HepG2 (cell line): Measurements from ENCODE around the gene FAM149A. TPM values are rescaled to one million over a fixed set of nuclear protein-coding genes. Genes with fewer than 3 reads are reported as not detected.

Experiments used
- ATAC-seq: fragments of 200-7000 bp; cut with Tn5 transposase; 3 replicates; pipeline ENCODE4 v1.9.1; 2020; ENCODE audit warnings: mild to moderate bottlenecking, moderate library complexity
- BruUV-seq: library from RNA; stranded (reverse); fragments of 400-500 nt; replicated peaks from 2 replicates; lab custom pipeline; 2021; lab: Mats Ljungman, UMichigan
- CTCF ChIA-PET: fragments of 300-600 bp; formaldehyde crosslinking; extraction: SDS; loops from one replicate; lab custom pipeline; 2021; ENCODE audit warnings: low total read pairs, inconsistent platforms, low intra/inter-chr PET ratio; lab: Yijun Ruan, JAX
- POLR2A ChIA-PET: fragments of 350-600 bp; sonication (Branson Sonifier 250); formaldehyde crosslinking; loops from one replicate; lab custom pipeline; 2020; ENCODE audit warnings: antibody characterized with exemption, inconsistent platforms; lab: Yijun Ruan, JAX
- DNase-seq: peaks from one replicate; pipeline ENCODE4 v3.0.0-alpha.2; 2015; ENCODE audit warnings: low spot score
- FAIRE-seq: peaks from 3 replicates; lab custom pipeline; 2011; peaks lifted over from hg19 to GRCh38; lab: Jason Lieb, UNC
- H2AFZ ChIP-seq: one replicate; pipeline ENCODE4 v1.6.1; 2011; ENCODE audit warnings: low read length, inconsistent platforms
- H3K27ac ChIP-seq: fragments of 300-600 bp; 3 replicates; pipeline ENCODE4 v1.8.0; 2011; ENCODE audit warnings: mixed run types, mild to moderate bottlenecking, mixed read lengths, low read length, inconsistent platforms; ENCODE audit not compliant: insufficient read depth; ENCODE audit errors: extremely low read length
- H3K27me3 ChIP-seq, 2 experiments: fragments of 200-600 bp in 1 of 2; 2 replicates in 1 of 2; 3 replicates in 1 of 2; pipeline versions ENCODE4 v1.6.0 to v1.8.0; 2011; ENCODE audit warnings: low read length in 2 of 2, mild to moderate bottlenecking in 2 of 2, moderate library complexity in 2 of 2, inconsistent platforms in 1 of 2; ENCODE audit not compliant: insufficient read depth in 2 of 2, control insufficient read depth in 1 of 2
- H3K36me3 ChIP-seq, 2 experiments: fragments of 200-600 bp in 1 of 2; replicated peaks in 1 of 2; 2 replicates in 1 of 2; 3 replicates in 1 of 2; pipeline versions ENCODE4 v1.5.1 to v1.8.0; 2011; ENCODE audit warnings: low read length in 2 of 2, inconsistent platforms in 1 of 2; ENCODE audit not compliant: insufficient read depth in 2 of 2, control insufficient read depth in 1 of 2
- H3K4me1 ChIP-seq: 2 replicates; pipeline ENCODE4 v1.5.1; 2012; ENCODE audit warnings: low read length, inconsistent platforms; ENCODE audit not compliant: insufficient read depth
- H3K4me2 ChIP-seq: 2 replicates; pipeline ENCODE4 v1.6.0; 2011; ENCODE audit warnings: low read depth, low read length, inconsistent platforms
- H3K4me3 ChIP-seq, 3 experiments: fragments of 200-600 bp in 1 of 3; sonication (generic), shearing (Covaris generic) in 1 of 3; replicated peaks in 1 of 3; 2 replicates each; pipeline ENCODE4 v1.5.1; 2011 to 2016; ENCODE audit warnings: low read length in 3 of 3, inconsistent platforms in 2 of 3, low read depth in 2 of 3, mild to moderate bottlenecking in 2 of 3, control low read depth in 1 of 3, mixed read lengths in 1 of 3; ENCODE audit not compliant: insufficient read depth in 1 of 3
- H3K79me2 ChIP-seq: one replicate; pipeline ENCODE4 v1.6.1; 2011; ENCODE audit warnings: low read length, inconsistent platforms; ENCODE audit not compliant: insufficient read depth
- H3K9ac ChIP-seq: 2 replicates; pipeline ENCODE4 v1.6.0; 2011; ENCODE audit warnings: mild to moderate bottlenecking, low read depth, low read length, inconsistent platforms; ENCODE audit not compliant: insufficient read depth
- H3K9me3 ChIP-seq: 2 replicates; pipeline ENCODE4 v1.5.1; 2012; ENCODE audit warnings: mild to moderate bottlenecking, low read length
- H4K20me1 ChIP-seq: 2 replicates; pipeline ENCODE4 v1.6.0; 2011; ENCODE audit warnings: inconsistent platforms, mild to moderate bottlenecking, low read length, moderate library complexity; ENCODE audit not compliant: insufficient read depth
- ATF7-NPFF ChIP-seq: sonication (generic); formaldehyde crosslinking; IDR thresholded peaks from 2 replicates; pipeline ENCODE4 v1.8.1; 2023; ENCODE audit warnings: mild to moderate bottlenecking, low read depth, missing genetic modification reagents, moderate library complexity
- BORCS8-MEF2B ChIP-seq: sonication (generic); formaldehyde crosslinking; IDR thresholded peaks from 2 replicates; pipeline ENCODE4 v1.8.0; 2022; ENCODE audit warnings: mild to moderate bottlenecking, missing genetic modification reagents
- FOSL1 ChIP-seq: sonication (generic); formaldehyde crosslinking; IDR thresholded peaks from 2 replicates; pipeline ENCODE4 v1.9.0; 2021; ENCODE audit warnings: missing genetic modification reagents, borderline replicate concordance
- KAT8 ChIP-seq: IDR thresholded peaks from 2 replicates; pipeline ENCODE4 v1.6.1; 2016; ENCODE audit warnings: missing genetic modification reagents, missing compliant biosample characterization
- NCOA2 ChIP-seq: sonication (generic); formaldehyde crosslinking; IDR thresholded peaks from 2 replicates; pipeline ENCODE4 v1.8.0; 2022; ENCODE audit warnings: inconsistent platforms
- NR2C2 ChIP-seq: sonication (generic); formaldehyde crosslinking; IDR thresholded peaks from 2 replicates; pipeline ENCODE4 v1.4.0; 2020; ENCODE audit warnings: missing genetic modification reagents, mild to moderate bottlenecking, moderate library complexity, borderline replicate concordance
- POLR2AphosphoS5 ChIP-seq: IDR thresholded peaks from 2 replicates; pipeline ENCODE4 v1.6.1; 2012; ENCODE audit warnings: low read depth, low read length
- SIX1 ChIP-seq: sonication (generic); formaldehyde crosslinking; IDR thresholded peaks from 2 replicates; pipeline ENCODE4 v1.4.0; 2020; ENCODE audit warnings: missing genetic modification reagents, borderline replicate concordance
- TBX2 ChIP-seq: sonication (generic); formaldehyde crosslinking; IDR thresholded peaks from 2 replicates; pipeline ENCODE4 v1.5.0; 2020; ENCODE audit warnings: missing genetic modification reagents, mild to moderate bottlenecking, borderline replicate concordance
- ZNF12 ChIP-seq: sonication (generic); formaldehyde crosslinking; IDR thresholded peaks from 2 replicates; pipeline ENCODE4 v1.5.0; 2020; ENCODE audit warnings: missing genetic modification reagents
- ZNF207 ChIP-seq: fragments of 450-650 bp; IDR thresholded peaks from 2 replicates; pipeline ENCODE4 v1.6.1; 2016; ENCODE audit warnings: antibody characterized with exemption, borderline replicate concordance
- ZNF30 ChIP-seq: sonication (generic); formaldehyde crosslinking; IDR thresholded peaks from 2 replicates; pipeline ENCODE4 v1.5.0; 2020; ENCODE audit warnings: mild to moderate bottlenecking, missing genetic modification reagents
- ZNF564 ChIP-seq: sonication (generic); formaldehyde crosslinking; IDR thresholded peaks from 2 replicates; pipeline ENCODE4 v1.8.1; 2023; ENCODE audit warnings: mild to moderate bottlenecking, missing genetic modification reagents
- ZNF598 ChIP-seq: sonication (generic); formaldehyde crosslinking; IDR thresholded peaks from 2 replicates; pipeline ENCODE4 v1.5.1; 2020; ENCODE audit warnings: mild to moderate bottlenecking, missing genetic modification reagents, borderline replicate concordance
- ZNF652 ChIP-seq: IDR thresholded peaks from 2 replicates; pipeline ENCODE4 v1.6.1; 2016; ENCODE audit warnings: low read depth, borderline replicate concordance
- ZNF724P ChIP-seq: sonication (generic); formaldehyde crosslinking; IDR thresholded peaks from 2 replicates; pipeline ENCODE4 v1.8.0; 2022; ENCODE audit warnings: missing genetic modification reagents, borderline replicate concordance
- in situ Hi-C: cut with HindIII; loops from 2 replicates; pipeline ENCODE4 v1.10.0; 2017; ENCODE audit warnings: low pct_unique_long_range_greater_than_20kb; ENCODE audit not compliant: extremely low pct_ligation_motif_present
- intact Hi-C: fragments of 100-400 bp; cut with micrococcal nuclease; formaldehyde crosslinking; loops from one replicate; pipeline ENCODE4 v1.10.0; 2022; ENCODE audit not compliant: unreplicated experiment
- polyA plus RNA-seq, 8 experiments: library from polyadenylated mRNA; depleted of rRNA in 3 of 8; stranded (reverse) in 7 of 8; unstranded in 1 of 8; fragments of >200 nt; fragmentation: Illumina TruSeq in 4 of 8; extraction: Trizol in 4 of 8; gene quantifications; 2 replicates each; pipeline versions ENCODE4 v1.2.1 to v1.2.3, GENCODE V29; 2011 to 2016; ENCODE audit warnings: low read depth in 4 of 8, missing spikeins in 1 of 8, mixed read lengths in 1 of 8; ENCODE audit not compliant: insufficient read depth in 1 of 8
- total RNA-seq, 5 experiments: library from RNA; depleted of rRNA; stranded (reverse); fragments of >200 nt; fragmentation: Illumina TruSeq; extraction: Trizol; gene quantifications; 2 replicates each; pipeline ENCODE4 v1.2.3, GENCODE V29; 2016; ENCODE audit warnings: low read depth in 1 of 5
- TF ChIP-seq, protein P1 (sequence below): sonication (generic); formaldehyde crosslinking; IDR thresholded peaks from 2 replicates; pipeline ENCODE4 v1.4.0; 2020; ENCODE audit warnings: missing genetic modification reagents
- TF ChIP-seq, protein P2 (sequence below): sonication (generic); formaldehyde crosslinking; IDR thresholded peaks from 2 replicates; pipeline ENCODE4 v1.5.0; 2020; ENCODE audit warnings: mild to moderate bottlenecking, low read depth, missing genetic modification reagents, borderline replicate concordance
- TF ChIP-seq, protein P3 (sequence below): sonication (generic); formaldehyde crosslinking; IDR thresholded peaks from 2 replicates; pipeline ENCODE4 v1.9.0; 2021; ENCODE audit warnings: mild to moderate bottlenecking, missing genetic modification reagents

FAM149A gene
- total and polyA plus RNA-seq, 2 of the 13 experiments (the other 11 are each of a cell fraction or from before 2014, with no cell fraction given): not detected

DNA sequence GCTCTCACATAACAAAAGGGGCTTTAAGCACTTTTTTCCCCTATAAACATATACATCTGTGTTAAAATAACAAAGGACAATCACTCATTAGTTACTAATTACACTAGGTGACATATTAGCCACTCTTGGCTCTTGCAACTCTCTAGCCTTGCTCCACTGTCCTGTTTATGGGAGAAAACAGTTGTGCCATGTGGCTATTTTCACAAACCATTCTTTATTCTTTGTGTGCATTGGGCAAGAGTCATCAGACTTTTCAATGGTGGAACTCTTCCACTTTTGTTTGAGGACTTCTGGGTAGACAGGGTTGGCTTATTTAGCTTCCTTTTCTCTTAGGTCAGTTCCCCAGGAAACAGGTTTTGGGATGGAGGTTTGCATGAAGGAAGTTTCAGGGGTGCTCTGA lies 16.0 kb upstream of the FAM149A start:
- POLR2A ChIA-PET: no interaction called here
- no peak overlapping the region for H3K4me2 ChIP-seq
- H3K27ac ChIP-seq: no peak overlapping the region
- no peaks in the 10 kb centered on the region for H4K20me1 ChIP-seq
- H3K4me3 ChIP-seq: no peak overlapping the region
- FAIRE-seq: no peak
- H3K9me3 ChIP-seq: no peaks in the 10 kb centered on the region; the same call in 1 of the 2 replicates
- peaks cover 0 to 11% of the 10 kb centered on the region in 2 experiments; a peak in 1 of 5 replicates for H3K27me3 ChIP-seq
- intact Hi-C loops: no loop called here
- no peaks in the 10 kb centered on the region for H3K79me2 ChIP-seq
- no peak for DNase-seq
- no peak for TF ChIP-seq ZNF12
- no peak for TF ChIP-seq BORCS8-MEF2B
- TF ChIP-seq FOSL1 (CRISPR knock-in tag): no peak
- no peak for TF ChIP-seq TBX2 (CRISPR knock-in tag)
- TF ChIP-seq ZNF207: no peak
- TF ChIP-seq, protein P1, sequence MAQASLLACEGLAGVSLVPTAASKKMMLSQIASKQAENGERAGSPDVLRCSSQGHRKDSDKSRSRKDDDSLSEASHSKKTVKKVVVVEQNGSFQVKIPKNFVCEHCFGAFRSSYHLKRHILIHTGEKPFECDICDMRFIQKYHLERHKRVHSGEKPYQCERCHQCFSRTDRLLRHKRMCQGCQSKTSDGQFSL (CRISPR knock-in tag): no peak
- no peak for TF ChIP-seq NCOA2
- TF ChIP-seq ZNF30: no peak
- TF ChIP-seq POLR2AphosphoS5: no peak
- no peak for TF ChIP-seq KAT8 (CRISPR knock-in tag)
- TF ChIP-seq, protein P2, sequence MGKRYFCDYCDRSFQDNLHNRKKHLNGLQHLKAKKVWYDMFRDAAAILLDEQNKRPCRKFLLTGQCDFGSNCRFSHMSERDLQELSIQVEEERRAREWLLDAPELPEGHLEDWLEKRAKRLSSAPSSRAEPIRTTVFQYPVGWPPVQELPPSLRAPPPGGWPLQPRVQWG (CRISPR knock-in tag): no peak
- no peak for TF ChIP-seq ZNF598
- TF ChIP-seq, protein P3, sequence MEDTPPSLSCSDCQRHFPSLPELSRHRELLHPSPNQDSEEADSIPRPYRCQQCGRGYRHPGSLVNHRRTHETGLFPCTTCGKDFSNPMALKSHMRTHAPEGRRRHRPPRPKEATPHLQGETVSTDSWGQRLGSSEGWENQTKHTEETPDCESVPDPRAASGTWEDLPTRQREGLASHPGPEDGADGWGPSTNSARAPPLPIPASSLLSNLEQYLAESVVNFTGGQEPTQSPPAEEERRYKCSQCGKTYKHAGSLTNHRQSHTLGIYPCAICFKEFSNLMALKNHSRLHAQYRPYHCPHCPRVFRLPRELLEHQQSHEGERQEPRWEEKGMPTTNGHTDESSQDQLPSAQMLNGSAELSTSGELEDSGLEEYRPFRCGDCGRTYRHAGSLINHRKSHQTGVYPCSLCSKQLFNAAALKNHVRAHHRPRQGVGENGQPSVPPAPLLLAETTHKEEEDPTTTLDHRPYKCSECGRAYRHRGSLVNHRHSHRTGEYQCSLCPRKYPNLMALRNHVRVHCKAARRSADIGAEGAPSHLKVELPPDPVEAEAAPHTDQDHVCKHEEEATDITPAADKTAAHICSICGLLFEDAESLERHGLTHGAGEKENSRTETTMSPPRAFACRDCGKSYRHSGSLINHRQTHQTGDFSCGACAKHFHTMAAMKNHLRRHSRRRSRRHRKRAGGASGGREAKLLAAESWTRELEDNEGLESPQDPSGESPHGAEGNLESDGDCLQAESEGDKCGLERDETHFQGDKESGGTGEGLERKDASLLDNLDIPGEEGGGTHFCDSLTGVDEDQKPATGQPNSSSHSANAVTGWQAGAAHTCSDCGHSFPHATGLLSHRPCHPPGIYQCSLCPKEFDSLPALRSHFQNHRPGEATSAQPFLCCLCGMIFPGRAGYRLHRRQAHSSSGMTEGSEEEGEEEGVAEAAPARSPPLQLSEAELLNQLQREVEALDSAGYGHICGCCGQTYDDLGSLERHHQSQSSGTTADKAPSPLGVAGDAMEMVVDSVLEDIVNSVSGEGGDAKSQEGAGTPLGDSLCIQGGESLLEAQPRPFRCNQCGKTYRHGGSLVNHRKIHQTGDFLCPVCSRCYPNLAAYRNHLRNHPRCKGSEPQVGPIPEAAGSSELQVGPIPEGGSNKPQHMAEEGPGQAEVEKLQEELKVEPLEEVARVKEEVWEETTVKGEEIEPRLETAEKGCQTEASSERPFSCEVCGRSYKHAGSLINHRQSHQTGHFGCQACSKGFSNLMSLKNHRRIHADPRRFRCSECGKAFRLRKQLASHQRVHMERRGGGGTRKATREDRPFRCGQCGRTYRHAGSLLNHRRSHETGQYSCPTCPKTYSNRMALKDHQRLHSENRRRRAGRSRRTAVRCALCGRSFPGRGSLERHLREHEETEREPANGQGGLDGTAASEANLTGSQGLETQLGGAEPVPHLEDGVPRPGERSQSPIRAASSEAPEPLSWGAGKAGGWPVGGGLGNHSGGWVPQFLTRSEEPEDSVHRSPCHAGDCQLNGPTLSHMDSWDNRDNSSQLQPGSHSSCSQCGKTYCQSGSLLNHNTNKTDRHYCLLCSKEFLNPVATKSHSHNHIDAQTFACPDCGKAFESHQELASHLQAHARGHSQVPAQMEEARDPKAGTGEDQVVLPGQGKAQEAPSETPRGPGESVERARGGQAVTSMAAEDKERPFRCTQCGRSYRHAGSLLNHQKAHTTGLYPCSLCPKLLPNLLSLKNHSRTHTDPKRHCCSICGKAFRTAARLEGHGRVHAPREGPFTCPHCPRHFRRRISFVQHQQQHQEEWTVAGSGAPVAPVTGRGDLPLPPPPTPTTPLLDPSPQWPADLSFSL (CRISPR knock-in tag): no peak
- TF ChIP-seq ZNF724P (CRISPR knock-in tag): no peak
- no peak for TF ChIP-seq ZNF652 (CRISPR knock-in tag)
- no peak for TF ChIP-seq ATF7-NPFF
- no peak for TF ChIP-seq NR2C2 (CRISPR knock-in tag)
- TF ChIP-seq ZNF564 (CRISPR knock-in tag): no peak
- TF ChIP-seq SIX1: no peak
- no peak overlapping the region for H3K9ac ChIP-seq
- BruUV-seq: no TSS peak
- CTCF ChIA-PET: no interaction called here
- ATAC-seq: no peak
- H3K36me3 ChIP-seq: no peaks in the 10 kb centered on the region
- H3K4me1 ChIP-seq: no peaks in the 10 kb centered on the region
- H2AFZ ChIP-seq: no peak overlapping the region
- in situ Hi-C loops: no loop called here
